Endothelial cell of umbilical vein (primary cell): Measurements from ENCODE around the gene DHX29. TPM values are rescaled to one million over a fixed set of nuclear protein-coding genes. Genes with fewer than 3 reads are reported as not detected.

Experiments used
- BruUV-seq: library from RNA; stranded (reverse); fragments of 400-500 nt; replicated peaks from 2 replicates; lab custom pipeline; 2021; lab: Mats Ljungman, UMichigan
- CTCF ChIA-PET: fragments of 300-600, 350-600 bp; sonication (Branson Sonifier 250); formaldehyde crosslinking; loops from one replicate; lab custom pipeline; 2021; ENCODE audit warnings: antibody characterized with exemption, inconsistent platforms; lab: Charles Lee
- POLR2A ChIA-PET: fragments of 300-600, 350-600 bp; sonication (Branson Sonifier 250); formaldehyde crosslinking; loops from one replicate; lab custom pipeline; 2021; ENCODE audit warnings: antibody characterized with exemption, inconsistent platforms; lab: Charles Lee
- DNase-seq: peaks from one replicate; pipeline ENCODE4 v3.0.0-alpha.2; 2011; ENCODE audit warnings: low read depth, low spot score
- FAIRE-seq: peaks from 2 replicates; lab custom pipeline; 2011; peaks lifted over from hg19 to GRCh38; lab: Jason Lieb, UNC
- H2AFZ ChIP-seq: 2 replicates; pipeline ENCODE4 v1.6.0; 2012; ENCODE audit warnings: low read depth, low read length, control low read depth, inconsistent platforms
- H3K27ac ChIP-seq: 2 replicates; pipeline ENCODE4 v1.5.1; 2011; ENCODE audit warnings: low read depth, mild to moderate bottlenecking, control low read depth, low read length, moderate library complexity; ENCODE audit not compliant: insufficient read depth
- H3K27me3 ChIP-seq, 2 experiments: 2 replicates each; pipeline versions ENCODE4 v1.6.0 to v1.6.1; 2011; ENCODE audit warnings: low read length in 2 of 2, mixed read lengths in 1 of 2; ENCODE audit not compliant: control insufficient read depth in 2 of 2, insufficient read depth in 2 of 2
- H3K36me3 ChIP-seq, 2 experiments: 2 replicates in 1 of 2; 3 replicates in 1 of 2; pipeline ENCODE4 v1.5.1; 2011; ENCODE audit warnings: low read length in 2 of 2, mild to moderate bottlenecking in 1 of 2, moderate library complexity in 1 of 2; ENCODE audit not compliant: control insufficient read depth in 2 of 2, insufficient read depth in 2 of 2; ENCODE audit errors: extremely low read depth in 1 of 2
- H3K4me1 ChIP-seq: 3 replicates; pipeline ENCODE4 v1.5.1; 2011; ENCODE audit warnings: mild to moderate bottlenecking, low read length; ENCODE audit not compliant: control insufficient read depth, insufficient read depth; ENCODE audit errors: extremely low read depth
- H3K4me2 ChIP-seq: 2 replicates; pipeline ENCODE4 v1.6.1; 2011; ENCODE audit warnings: low read length, control low read depth, mixed read lengths; ENCODE audit not compliant: insufficient read depth
- H3K4me3 ChIP-seq, 3 experiments: fragments of 200-600 bp in 1 of 3; sonication (generic), shearing (Covaris generic) in 1 of 3; replicated peaks in 1 of 3; 2 replicates each; pipeline ENCODE4 v1.5.1; 2011 to 2016; ENCODE audit warnings: control low read depth in 3 of 3, low read length in 3 of 3, mild to moderate bottlenecking in 2 of 3, inconsistent platforms in 1 of 3, low read depth in 1 of 3, moderate library complexity in 1 of 3; ENCODE audit not compliant: insufficient read depth in 1 of 3
- H3K79me2 ChIP-seq: 2 replicates; pipeline ENCODE4 v1.6.0; 2012; ENCODE audit warnings: low read length, inconsistent platforms; ENCODE audit not compliant: control insufficient read depth, insufficient read depth
- H3K9ac ChIP-seq: replicated peaks from 2 replicates; pipeline ENCODE3; 2011; ENCODE audit warnings: low read length, control low read depth; ENCODE audit not compliant: insufficient read depth; ENCODE audit errors: extremely low read depth
- H3K9me1 ChIP-seq: replicated peaks from 3 replicates; pipeline ENCODE4 v1.6.0; 2011; ENCODE audit warnings: mild to moderate bottlenecking, low read length; ENCODE audit not compliant: control insufficient read depth, insufficient read depth; ENCODE audit errors: extremely low read depth
- H3K9me3 ChIP-seq: replicated peaks from 2 replicates; pipeline ENCODE4 v1.5.1; 2012; ENCODE audit warnings: low read length, inconsistent platforms; ENCODE audit not compliant: control insufficient read depth, insufficient read depth
- H4K20me1 ChIP-seq: replicated peaks from 2 replicates; pipeline ENCODE3; 2011; ENCODE audit warnings: mild to moderate bottlenecking, low read length; ENCODE audit not compliant: control insufficient read depth, insufficient read depth; ENCODE audit errors: extremely low read depth
- CTCF ChIP-seq, 2 donors: IDR thresholded peaks; 1 replicate in 1 of 2; 2 replicates in 1 of 2; pipeline ENCODE4 v1.5.1; 2011; ENCODE audit warnings: low read length in 2 of 2, mild to moderate bottlenecking in 2 of 2, moderate library complexity in 2 of 2, control low read depth in 1 of 2, inconsistent platforms in 1 of 2, low read depth in 1 of 2; ENCODE audit not compliant: insufficient read depth in 1 of 2; ENCODE audit errors: extremely low read depth in 1 of 2
- EZH2 ChIP-seq: IDR thresholded peaks from 2 replicates; pipeline ENCODE4 v1.6.1; 2012; ENCODE audit warnings: borderline replicate concordance, low read depth, mild to moderate bottlenecking, moderate library complexity, low read length, inconsistent platforms; ENCODE audit not compliant: severe bottlenecking
- FOS ChIP-seq: IDR thresholded peaks from 2 replicates; pipeline ENCODE4 v1.6.1; 2011; ENCODE audit warnings: mild to moderate bottlenecking, low read length, moderate library complexity, borderline replicate concordance; ENCODE audit not compliant: insufficient read depth
- GATA2 ChIP-seq: IDR thresholded peaks from 2 replicates; pipeline ENCODE4 v1.7.0; 2011; ENCODE audit warnings: low read depth, mild to moderate bottlenecking, moderate library complexity, mixed read lengths, low read length; ENCODE audit not compliant: insufficient read length, insufficient read depth
- JUN ChIP-seq: IDR thresholded peaks from 2 replicates; pipeline ENCODE4 v1.6.1; 2011; ENCODE audit warnings: borderline replicate concordance, low read depth; ENCODE audit not compliant: insufficient read length, insufficient read depth
- MYC ChIP-seq: IDR thresholded peaks from one replicate; pipeline ENCODE4 v1.6.1; 2011; ENCODE audit warnings: mild to moderate bottlenecking, low read depth, low read length
- POLR2A ChIP-seq: IDR thresholded peaks from 2 replicates; pipeline ENCODE4 v1.6.1; 2012; ENCODE audit warnings: low read depth, mild to moderate bottlenecking, control low read depth, low read length
- POLR2AphosphoS5 ChIP-seq: IDR thresholded peaks from 2 replicates; pipeline ENCODE4 v1.6.1; 2012; ENCODE audit warnings: low read depth, mild to moderate bottlenecking, control low read depth, low read length, moderate library complexity; ENCODE audit not compliant: insufficient read depth
- dilution Hi-C: fragments of 300-500 bp; cut with MboI; formaldehyde crosslinking; loops from one replicate; pipeline ENCODE4 v1.15.0; 2019; ENCODE audit warnings: low sequenced_read_pairs; ENCODE audit not compliant: extremely low pct_ligation_motif_present
- intact Hi-C: fragments of 100-400 bp; cut with micrococcal nuclease; formaldehyde crosslinking; loops from one replicate; pipeline ENCODE4 v1.10.0; 2022
- polyA plus RNA-seq, 4 experiments: library from polyadenylated mRNA; depleted of rRNA in 3 of 4; stranded (reverse) in 3 of 4; unstranded in 1 of 4; fragments of >200 nt; gene quantifications; 2 replicates each; pipeline versions ENCODE4 v1.2.1 to v1.2.3, GENCODE V29; 2011 to 2012; ENCODE audit warnings: missing spikeins in 1 of 4
- total RNA-seq: library from RNA; stranded (reverse); gene quantifications from 2 replicates; pipeline ENCODE4 v1.2.3, GENCODE V29; 2021
- TF ChIP-seq, protein P1 (sequence below): IDR thresholded peaks from 2 replicates; pipeline ENCODE4 v1.6.1; 2011; ENCODE audit not compliant: insufficient read depth, insufficient read length

Gene DHX29
- total and polyA plus RNA-seq, 2 donors (not counting 3 experiments of a cell fraction or from before 2014, with no cell fraction given): 4.7 to 32.8 TPM

DNA sequence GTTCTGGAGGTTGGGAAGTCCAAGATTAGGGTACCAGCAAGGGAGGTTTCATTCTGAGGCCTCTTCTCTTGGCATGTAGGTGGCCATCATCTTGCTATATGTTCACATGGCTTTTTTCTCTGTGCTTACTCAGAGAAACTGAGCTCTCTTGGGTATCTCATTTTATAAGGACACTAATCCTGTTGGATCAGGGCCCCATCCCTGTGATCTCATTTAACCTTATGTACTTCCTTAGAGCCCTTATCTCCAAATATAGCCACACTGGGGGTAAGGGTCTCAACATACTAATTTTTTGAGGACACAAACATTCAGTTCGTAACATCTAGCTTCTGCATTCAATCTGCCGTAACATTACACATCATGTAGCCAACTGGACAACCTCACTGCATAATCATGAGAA is 6.6 kb downstream of the DHX29 start:
- Histone ChIP-seq H3K9me3 (peaks cover 6% of the 10 kb centered on the region), H3K27me3 (no peaks in the 10 kb centered on the region), H3K79me2 (peaks cover 67% of the 10 kb centered on the region), H3K36me3 (peaks cover 0 to 3% of the 10 kb centered on the region in 2 experiments), H4K20me1 (peaks cover 6% of the 10 kb centered on the region), H3K4me2 (no peak overlapping the region), H3K27ac (no peak overlapping the region), H3K9me1 (no peaks in the 10 kb centered on the region), H2AFZ (no peak overlapping the region), H3K9ac (no peak overlapping the region), H3K4me1 (peaks cover 24% of the 10 kb centered on the region), H3K4me3 (no peak overlapping the region)
- BruUV-seq: no TSS peak
- no peak for TF ChIP-seq EZH2
- CTCF ChIA-PET: no interaction called here
- intact Hi-C loops (no loop called here), dilution Hi-C loops (no loop called here)
- POLR2A ChIA-PET: no interaction called here
- DNase-seq: no peak
- no peak for FAIRE-seq

GRCh38 chr5:55294935-55295334 is 12.6 kb downstream of the DHX29 start:
- ChIA-PET CTCF (no interaction called here), POLR2A (interaction anchor here (0.6 kb wide), 1 partner anchor 796 kb away, joined by 6 read pairs; no protein-coding TSS in a partner anchor)
- intact Hi-C loops: no loop called here

More at GRCh38 chr5:55294935-55295334, 12.6 kb downstream of the DHX29 start:
- Histone ChIP-seq H3K4me3 (no peak overlapping the region), H3K9me1 (no peaks in the 10 kb centered on the region), H3K79me2 (peaks cover 23% of the 10 kb centered on the region), H3K4me1 (no peaks in the 10 kb centered on the region), H4K20me1 (no peaks in the 10 kb centered on the region), H3K9me3 (no peaks in the 10 kb centered on the region), H2AFZ (no peak overlapping the region), H3K4me2 (no peak overlapping the region), H3K9ac (no peak overlapping the region), H3K27me3 (no peaks in the 10 kb centered on the region), H3K27ac (no peak overlapping the region), H3K36me3 (peaks cover 2 to 8% of the 10 kb centered on the region in 2 experiments)
- no peak for FAIRE-seq
- dilution Hi-C loops: no loop called here
- BruUV-seq: no TSS peak
- DNase-seq: no peak
- TF ChIP-seq FOS (no peak), POLR2AphosphoS5 (no peak), MYC (no peak), EZH2 (no peak), CTCF (IDR thresholded peaks at IDR 0.05; ENCODE audit: extremely low read depth in 1 of 2, insufficient read depth in 1 of 2, low read depth in 1 of 2, low read length in 2 of 2) (no peak), POLR2A (no peak), GATA2 (no peak), JUN (no peak)
- TF ChIP-seq, protein P1, sequence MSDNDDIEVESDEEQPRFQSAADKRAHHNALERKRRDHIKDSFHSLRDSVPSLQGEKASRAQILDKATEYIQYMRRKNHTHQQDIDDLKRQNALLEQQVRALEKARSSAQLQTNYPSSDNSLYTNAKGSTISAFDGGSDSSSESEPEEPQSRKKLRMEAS: no peak
